ENCODE results near the gene IFIT5. TPM values are rescaled to one million over a fixed set of nuclear protein-coding genes. Genes with fewer than 3 reads are reported as not detected.

IFIT5 gene
- total RNA-seq, 1 experiment from 2014 or later, result 10.7 TPM

- H3K4me2 ChIP-seq (ENCODE audit: low read length), result peak overlapping the region; percentile 56
- CTCF ChIA-PET, result interaction anchor here (0.6 kb wide), 1 partner anchor 221 kb away, joined by 5 read pairs; no protein-coding TSS in a partner anchor
- no peaks in the 10 kb centered on the region for H4K20me1 ChIP-seq (ENCODE audit: low read length)
- no peak overlapping the region for H2AFZ ChIP-seq (ENCODE audit: low read length)
- ATAC-seq (no peak), DNase-seq (no peak)
- H3F3A ChIP-seq (ENCODE audit: low read length, unreplicated experiment), result peaks cover 4% of the 10 kb centered on the region
- peaks cover 57% of the 10 kb centered on the region for H3K79me2 ChIP-seq (ENCODE audit: low read length)
- H3K27ac ChIP-seq (ENCODE audit: low read length), result no peak overlapping the region
- H3K9me2 ChIP-seq (replicated peaks; ENCODE audit: low read length), result no peaks in the 10 kb centered on the region
- peaks cover 11% of the 10 kb centered on the region; the same call in 1 of the 2 replicates for H3K36me3 ChIP-seq (ENCODE audit: low read depth, low read length)
- H3K9ac ChIP-seq (ENCODE audit: low read length), result no peak overlapping the region
- BruUV-seq (replicated peaks), result no TSS peak
- POLR2A ChIA-PET (ENCODE audit: unreplicated experiment), result no interaction called here
- peaks cover 40% of the 10 kb centered on the region for H3K4me1 ChIP-seq (ENCODE audit: insufficient read depth, low read length)
- intact Hi-C loops (cut with micrococcal nuclease), result no loop called here
- TF ChIP-seq CTCF (conservative IDR thresholded peaks at IDR 0.05; ENCODE audit: low read depth, low read length) (peak; percentile 42; the same call in 1 of the 2 replicates), EZH2 (IDR thresholded peaks at IDR 0.05; ENCODE audit: low read length, unreplicated experiment) (no peak), EZH2phosphoT487 (IDR thresholded peaks at IDR 0.05; ENCODE audit: borderline replicate concordance, low read length) (no peak)
- no peaks in the 10 kb centered on the region for H3K27me3 ChIP-seq (ENCODE audit: low read length)
- H3K4me3 ChIP-seq (ENCODE audit: low read length), result peak overlapping the region; percentile 37; the same call in 1 of the 2 replicates
- H3K9me3 ChIP-seq (ENCODE audit: low read length), result no peaks in the 10 kb centered on the region
Observed at GRCh38 chr10:89419548-89419947, 5.2 kb downstream of the IFIT5 start.

- intact Hi-C loops (cut with micrococcal nuclease), result no loop called here
- Histone ChIP-seq H3K27ac (ENCODE audit: low read length) (no peak overlapping the region), H3K79me2 (ENCODE audit: low read length) (peaks cover 42% of the 10 kb centered on the region), H3F3A (ENCODE audit: low read length, unreplicated experiment) (peaks cover 4% of the 10 kb centered on the region), H3K4me2 (ENCODE audit: low read length) (peak overlapping the region; percentile 34; the same call in 1 of the 2 replicates), H3K4me3 (ENCODE audit: low read length) (no peak overlapping the region), H3K9me3 (ENCODE audit: low read length) (no peaks in the 10 kb centered on the region), H3K27me3 (ENCODE audit: low read length) (no peaks in the 10 kb centered on the region), H3K9me2 (replicated peaks; ENCODE audit: low read length) (no peaks in the 10 kb centered on the region), H3K36me3 (ENCODE audit: low read depth, low read length) (peaks cover 11% of the 10 kb centered on the region; the same call in 1 of the 2 replicates), H2AFZ (ENCODE audit: low read length) (no peak overlapping the region), H4K20me1 (ENCODE audit: low read length) (no peaks in the 10 kb centered on the region), H3K4me1 (ENCODE audit: insufficient read depth, low read length) (peaks cover 37% of the 10 kb centered on the region), H3K9ac (ENCODE audit: low read length) (no peak overlapping the region)
- no TSS peak for BruUV-seq (replicated peaks)
- DNase-seq, result peak; percentile 68
- TF ChIP-seq EZH2phosphoT487 (IDR thresholded peaks at IDR 0.05; ENCODE audit: borderline replicate concordance, low read length), result no peak
- TF ChIP-seq EZH2 (IDR thresholded peaks at IDR 0.05; ENCODE audit: low read length, unreplicated experiment), result no peak
- TF ChIP-seq CTCF (conservative IDR thresholded peaks at IDR 0.05; ENCODE audit: low read depth, low read length), result no peak
- no peak for ATAC-seq
- CTCF ChIA-PET, result no interaction called here
- POLR2A ChIA-PET (ENCODE audit: unreplicated experiment), result no interaction called here
Observed at GRCh38 chr10:89421018-89421476, 6.7 kb downstream of the IFIT5 start.

- no peak overlapping the region for H2AFZ ChIP-seq (ENCODE audit: low read length)
- CTCF ChIA-PET, result no interaction called here
- H3F3A ChIP-seq (ENCODE audit: low read length, unreplicated experiment), result peaks cover 4% of the 10 kb centered on the region
- no TSS peak for BruUV-seq (replicated peaks)
- no peak overlapping the region for H3K27ac ChIP-seq (ENCODE audit: low read length)
- no peaks in the 10 kb centered on the region for H3K9me2 ChIP-seq (replicated peaks; ENCODE audit: low read length)
- POLR2A ChIA-PET (ENCODE audit: unreplicated experiment), result no interaction called here
- DNase-seq, result no peak
- no peak for TF ChIP-seq EZH2 (IDR thresholded peaks at IDR 0.05; ENCODE audit: low read length, unreplicated experiment)
- no peak for ATAC-seq
- intact Hi-C loops (cut with micrococcal nuclease), result loop anchor here (5.0 kb wide), 1 partner anchor 277 kb away; the partner anchor contains the start of gene KIF20B
- no peaks in the 10 kb centered on the region for H3K27me3 ChIP-seq (ENCODE audit: low read length)
- H3K4me2 ChIP-seq (ENCODE audit: low read length), result no peak overlapping the region
- H3K79me2 ChIP-seq (ENCODE audit: low read length), result peaks cover 5% of the 10 kb centered on the region; the same call in 1 of the 2 replicates
- no peak overlapping the region for H3K9ac ChIP-seq (ENCODE audit: low read length)
- H3K4me3 ChIP-seq (ENCODE audit: low read length), result no peak overlapping the region
- no peaks in the 10 kb centered on the region for H4K20me1 ChIP-seq (ENCODE audit: low read length)
- H3K36me3 ChIP-seq (ENCODE audit: low read depth, low read length), result peaks cover 5% of the 10 kb centered on the region; the same call in 1 of the 2 replicates
- H3K9me3 ChIP-seq (ENCODE audit: low read length), result no peaks in the 10 kb centered on the region
- peaks cover 39% of the 10 kb centered on the region for H3K4me1 ChIP-seq (ENCODE audit: insufficient read depth, low read length)
Observed at GRCh38 chr10:89425000-89425399, 10.6 kb downstream of the IFIT5 start.
